ENCODE data around the gene TMCC1. TPM values are rescaled to one million over a fixed set of nuclear protein-coding genes. Genes with fewer than 3 reads are reported as not detected.

TMCC1 gene
- total RNA-seq, 2 experiments from 2014 or later: 17.6 to 17.8 TPM

- DNase-seq (no peak), ATAC-seq (no peak)
- CTCF ChIA-PET: interaction anchor here (0.8 kb wide), 1 partner anchor 112 kb away, joined by 3 read pairs; no protein-coding TSS in a partner anchor
- H3K4me3 Mint-ChIP-seq: no peak overlapping the region
- H3K4me1 Mint-ChIP-seq: peaks cover 15% of the 10 kb centered on the region
- H3K9me3 Mint-ChIP-seq (ENCODE audit: low read depth): no peaks in the 10 kb centered on the region
- H3K27me3 Mint-ChIP-seq: peaks cover 77% of the 10 kb centered on the region
- H3K36me3 Mint-ChIP-seq: no peaks in the 10 kb centered on the region
- no peak overlapping the region for H3K27ac Mint-ChIP-seq
Observed at GRCh38 chr3:129602730-129603560, 290.6 kb downstream of the TMCC1 start.

- DNase-seq (no peak), ATAC-seq (no peak)
- no peak overlapping the region for H3K4me3 Mint-ChIP-seq
- H3K4me1 Mint-ChIP-seq: peaks cover 15% of the 10 kb centered on the region
- H3K9me3 Mint-ChIP-seq (ENCODE audit: low read depth): no peaks in the 10 kb centered on the region
- H3K27me3 Mint-ChIP-seq: peaks cover 74% of the 10 kb centered on the region
- no peak overlapping the region for H3K27ac Mint-ChIP-seq
- H3K36me3 Mint-ChIP-seq: no peaks in the 10 kb centered on the region
- CTCF ChIA-PET: no interaction called here
Observed at GRCh38 chr3:129602309-129602708, 291.2 kb downstream of the TMCC1 start.

- DNase-seq (no peak), ATAC-seq (no peak)
- Mint-ChIP-seq H3K27ac (no peak overlapping the region), H3K36me3 (no peaks in the 10 kb centered on the region), H3K4me1 (peaks cover 11% of the 10 kb centered on the region), H3K4me3 (no peak overlapping the region), H3K9me3 (ENCODE audit: low read depth) (no peaks in the 10 kb centered on the region), H3K27me3 (peaks cover 72% of the 10 kb centered on the region)
- CTCF ChIA-PET: no interaction called here
Observed at GRCh38 chr3:129601713-129602112, 291.8 kb downstream of the TMCC1 start.

- no peaks in the 10 kb centered on the region for H3K9me3 Mint-ChIP-seq (ENCODE audit: low read depth)
- no peak overlapping the region for H3K4me3 Mint-ChIP-seq
- peaks cover 7% of the 10 kb centered on the region for H3K4me1 Mint-ChIP-seq
- H3K27ac Mint-ChIP-seq: no peak overlapping the region
- H3K27me3 Mint-ChIP-seq: peaks cover 76% of the 10 kb centered on the region
- ATAC-seq: no peak
- CTCF ChIA-PET: no interaction called here
- no peaks in the 10 kb centered on the region for H3K36me3 Mint-ChIP-seq
- DNase-seq: no peak
Observed at GRCh38 chr3:129600348-129600747, 293.2 kb downstream of the TMCC1 start.

DNA sequence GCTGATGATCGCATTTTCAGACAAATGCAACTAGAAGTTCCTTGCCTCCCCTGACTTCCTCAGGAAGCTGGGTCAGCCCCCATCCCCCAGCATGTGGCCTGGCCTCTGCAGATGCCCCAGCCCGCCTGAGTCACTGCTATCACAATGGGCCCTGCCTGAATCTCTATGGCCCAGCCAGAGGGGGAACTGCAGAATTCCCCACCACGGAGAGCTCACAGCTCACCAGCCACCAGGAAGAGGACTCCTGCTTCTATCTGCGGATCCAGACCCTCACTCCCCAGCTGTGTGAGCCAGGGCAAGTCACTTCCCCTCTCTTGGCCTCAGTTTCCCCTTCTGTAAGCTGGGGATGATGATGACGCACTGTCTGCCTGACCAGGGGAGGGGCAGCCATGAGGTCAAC, 293.9 kb downstream of the TMCC1 start:
- DNase-seq: no peak
- H3K9me3 Mint-ChIP-seq (ENCODE audit: low read depth): no peaks in the 10 kb centered on the region
- H3K4me1 Mint-ChIP-seq: peaks cover 9% of the 10 kb centered on the region
- H3K27ac Mint-ChIP-seq: no peak overlapping the region
- CTCF ChIA-PET: no interaction called here
- H3K36me3 Mint-ChIP-seq: no peaks in the 10 kb centered on the region
- no peak for ATAC-seq
- H3K4me3 Mint-ChIP-seq: no peak overlapping the region
- H3K27me3 Mint-ChIP-seq: peaks cover 78% of the 10 kb centered on the region

DNA sequence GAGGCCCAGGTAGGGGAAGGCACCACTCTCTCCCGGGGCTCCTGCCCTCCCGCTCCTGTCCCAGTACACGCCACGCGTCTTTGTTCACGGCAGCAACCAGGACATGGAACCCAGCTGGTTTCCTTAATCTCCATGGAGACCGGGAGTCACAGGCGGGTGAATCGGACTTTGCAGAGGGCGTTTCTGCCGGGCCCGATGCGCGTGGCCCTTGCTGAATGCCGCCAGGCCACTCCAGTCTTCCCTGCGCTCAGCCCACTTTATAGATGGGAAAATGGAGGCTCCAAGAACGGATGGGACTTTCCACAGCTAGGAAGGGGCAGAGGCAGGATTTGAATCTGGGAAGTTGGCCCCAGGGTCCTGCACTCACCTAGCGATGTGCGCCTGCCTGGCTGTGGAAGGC, 294.4 kb downstream of the TMCC1 start:
- no peaks in the 10 kb centered on the region for H3K9me3 Mint-ChIP-seq (ENCODE audit: low read depth)
- H3K4me1 Mint-ChIP-seq: peaks cover 14% of the 10 kb centered on the region
- H3K27ac Mint-ChIP-seq: no peak overlapping the region
- DNase-seq (no peak), ATAC-seq (no peak)
- CTCF ChIA-PET: no interaction called here
- H3K27me3 Mint-ChIP-seq: peaks cover 78% of the 10 kb centered on the region
- no peak overlapping the region for H3K4me3 Mint-ChIP-seq
- H3K36me3 Mint-ChIP-seq: no peaks in the 10 kb centered on the region

DNA sequence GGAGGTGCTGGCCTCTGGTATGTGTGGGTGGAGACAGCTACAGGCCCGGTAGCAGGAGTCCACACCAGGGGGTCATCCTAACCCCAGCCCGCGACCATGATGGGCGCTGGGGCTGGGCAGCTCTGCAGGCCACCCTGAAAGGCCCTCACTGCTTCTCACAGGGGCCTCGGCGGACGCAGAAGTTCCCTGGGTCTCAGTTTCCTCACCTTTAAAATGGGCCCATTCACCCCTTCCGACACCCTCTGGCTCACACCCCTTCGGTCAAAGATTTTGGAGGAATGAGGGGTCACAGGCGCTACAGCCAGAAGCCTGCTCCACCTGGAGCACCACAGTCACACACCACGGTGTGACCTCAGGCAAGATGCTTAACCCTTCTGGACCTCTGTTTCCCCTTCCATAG, 295.0 kb downstream of the TMCC1 start:
- H3K4me1 Mint-ChIP-seq: peaks cover 20% of the 10 kb centered on the region
- DNase-seq: no peak
- no peak overlapping the region for H3K27ac Mint-ChIP-seq
- H3K27me3 Mint-ChIP-seq: peaks cover 76% of the 10 kb centered on the region
- ATAC-seq: no peak
- H3K4me3 Mint-ChIP-seq: no peak overlapping the region
- no peaks in the 10 kb centered on the region for H3K9me3 Mint-ChIP-seq (ENCODE audit: low read depth)
- CTCF ChIA-PET: interaction anchor here (0.7 kb wide), 1 partner anchor 108 kb away, joined by 4 read pairs; no protein-coding TSS in a partner anchor
- H3K36me3 Mint-ChIP-seq: no peaks in the 10 kb centered on the region

- CTCF ChIA-PET: interaction anchor here (0.7 kb wide), 1 partner anchor 108 kb away, joined by 4 read pairs; no protein-coding TSS in a partner anchor
- peaks cover 76% of the 10 kb centered on the region for H3K27me3 Mint-ChIP-seq
- no peak overlapping the region for H3K27ac Mint-ChIP-seq
- no peak for ATAC-seq
- no peaks in the 10 kb centered on the region for H3K36me3 Mint-ChIP-seq
- H3K4me3 Mint-ChIP-seq: no peak overlapping the region
- H3K4me1 Mint-ChIP-seq: peaks cover 25% of the 10 kb centered on the region
- no peaks in the 10 kb centered on the region for H3K9me3 Mint-ChIP-seq (ENCODE audit: low read depth)
- no peak for DNase-seq
Observed at GRCh38 chr3:129598000-129598381, 295.5 kb downstream of the TMCC1 start.

Other genes with a start within 250 kb of the TMCC1 start
- not detected for gene TRH, start 81.0 kb upstream of the TMCC1 start, total RNA-seq
- gene ALG1L2, start 188.1 kb upstream of the TMCC1 start, total RNA-seq: 1 to 10 TPM in 1 of 2 experiments, under 1 TPM in 1; 0.66 to 1.4 TPM

Data from activated CD8-positive, alpha-beta memory T cell treated with anti-CD3 and anti-CD28 coated beads, Interleukin-2, amount 10 ng/mL, durations not matched to agents 7 days and 5 days (primary cell).